ENCODE data around the gene TRPM7.

DNA sequence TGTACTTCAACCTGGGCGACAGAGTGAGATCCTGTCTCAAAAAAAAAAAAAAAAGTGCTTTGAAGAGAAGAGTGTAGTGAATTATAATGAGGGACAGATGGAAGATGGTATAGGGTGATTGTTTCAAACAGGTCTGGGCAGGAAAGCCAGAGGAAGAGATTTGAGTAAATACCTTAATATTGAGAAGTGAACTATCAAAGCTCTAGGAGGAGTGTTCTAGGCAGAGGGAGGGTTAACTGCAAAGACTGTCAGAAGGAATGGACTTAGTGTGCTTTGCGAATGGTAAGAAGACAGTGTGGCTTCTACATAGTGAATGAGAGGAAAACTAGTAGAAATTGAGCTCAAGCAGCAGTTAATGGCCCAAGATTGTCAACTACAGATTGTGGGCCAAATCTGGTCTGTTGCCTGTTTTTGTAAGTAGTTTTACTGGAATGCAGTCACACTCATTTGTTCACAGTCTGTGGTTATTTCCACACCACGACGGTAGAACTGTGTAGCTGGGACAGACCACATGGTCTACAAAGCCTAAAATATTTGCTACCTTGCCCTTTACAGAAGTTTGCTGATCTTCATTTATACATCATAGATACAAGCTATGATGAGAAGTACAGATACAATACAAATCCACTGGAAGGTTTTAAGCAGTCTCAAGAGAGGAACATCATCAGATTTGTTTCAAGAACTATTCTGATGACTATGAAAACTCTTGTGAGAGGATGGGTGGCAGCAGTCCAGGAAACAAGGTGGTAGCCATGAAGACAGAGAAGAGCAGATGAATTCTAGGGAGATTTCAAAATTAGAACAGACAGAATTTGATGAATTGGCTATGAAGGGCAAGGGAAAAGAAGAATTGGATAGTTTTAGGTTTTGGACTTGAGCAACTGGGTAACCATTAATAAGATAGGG, 123.6 kb downstream of the TRPM7 start:
- TF ChIP-seq, protein P1, sequence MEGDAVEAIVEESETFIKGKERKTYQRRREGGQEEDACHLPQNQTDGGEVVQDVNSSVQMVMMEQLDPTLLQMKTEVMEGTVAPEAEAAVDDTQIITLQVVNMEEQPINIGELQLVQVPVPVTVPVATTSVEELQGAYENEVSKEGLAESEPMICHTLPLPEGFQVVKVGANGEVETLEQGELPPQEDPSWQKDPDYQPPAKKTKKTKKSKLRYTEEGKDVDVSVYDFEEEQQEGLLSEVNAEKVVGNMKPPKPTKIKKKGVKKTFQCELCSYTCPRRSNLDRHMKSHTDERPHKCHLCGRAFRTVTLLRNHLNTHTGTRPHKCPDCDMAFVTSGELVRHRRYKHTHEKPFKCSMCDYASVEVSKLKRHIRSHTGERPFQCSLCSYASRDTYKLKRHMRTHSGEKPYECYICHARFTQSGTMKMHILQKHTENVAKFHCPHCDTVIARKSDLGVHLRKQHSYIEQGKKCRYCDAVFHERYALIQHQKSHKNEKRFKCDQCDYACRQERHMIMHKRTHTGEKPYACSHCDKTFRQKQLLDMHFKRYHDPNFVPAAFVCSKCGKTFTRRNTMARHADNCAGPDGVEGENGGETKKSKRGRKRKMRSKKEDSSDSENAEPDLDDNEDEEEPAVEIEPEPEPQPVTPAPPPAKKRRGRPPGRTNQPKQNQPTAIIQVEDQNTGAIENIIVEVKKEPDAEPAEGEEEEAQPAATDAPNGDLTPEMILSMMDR (IDR thresholded peaks at IDR 0.05 in 4 of 5, conservative IDR thresholded peaks at IDR 0.05 in 1 of 5) = no peak
- no peak for TF ChIP-seq POLR2A (IDR thresholded peaks at IDR 0.05)

All from gastrocnemius medialis (tissue), 4 donors.